GM12872 (cell line): ENCODE measurements around the gene CBARP.

Experiments
- CTCF ChIP-seq: IDR thresholded peaks from 3 replicates; pipeline ENCODE4 v1.5.1; 2011; ENCODE audit warnings: low read depth, mild to moderate bottlenecking, low read length, moderate library complexity; ENCODE audit not compliant: insufficient read depth

The CBARP gene

GRCh38 chr19:1283207-1283916 lies 45.6 kb upstream of the CBARP start:
- TF ChIP-seq CTCF = no peak

GRCh38 chr19:1282588-1283206 lies 44.9 kb upstream of the CBARP start:
- no peak for TF ChIP-seq CTCF

- no peak for TF ChIP-seq CTCF
Observed at GRCh38 chr19:1281569-1282287, 43.9 kb upstream of the CBARP start.

GRCh38 chr19:1280636-1281568 lies 43.1 kb upstream of the CBARP start:
- no peak for TF ChIP-seq CTCF

- TF ChIP-seq CTCF = peak; percentile 99
Observed at GRCh38 chr19:1279782-1280341, 42.1 kb upstream of the CBARP start.

- no peak for TF ChIP-seq CTCF
Observed at GRCh38 chr19:1278713-1279660, 41.2 kb upstream of the CBARP start.
